HK-2 (cell line): ENCODE data around the gene POLH.
"Not testable (repeated sequence)": the region's sequence is repeated elsewhere in the genome, so short reads cannot be mapped to it uniquely, and the experiment has no call there.

Experiments used
- DNase-seq: peaks from one replicate; pipeline ENCODE4 v3.0.0-alpha.2; 2018; ENCODE audit not compliant: unreplicated experiment

The POLH gene

GRCh38 chr6:43575772-43576551, at the start of gene POLH, which contains the start of gene XPO5:
TSS of gene POLH (plus strand) at chr6:43576185. CDS start at chr6:43582320, 6,135 bp downstream.
TSS of gene XPO5 (minus strand) at chr6:43576038. CDS start at chr6:43575864, 174 bp downstream.
- peak; percentile 93 for DNase-seq

GRCh38 chr6:43532201-43532600, 43.8 kb upstream of the POLH start:
- no peak for DNase-seq

- not testable (repeated sequence) for DNase-seq
Measured at GRCh38 chr6:43538986-43539385, 37.0 kb upstream of the POLH start.

- not testable (repeated sequence) for DNase-seq
Measured at GRCh38 chr6:43539409-43539808, 36.6 kb upstream of the POLH start.

- DNase-seq = no peak
Measured at GRCh38 chr6:43540507-43540906, 35.5 kb upstream of the POLH start.

- no peak for DNase-seq
Measured at GRCh38 chr6:43541774-43542471, 34.1 kb upstream of the POLH start.

- no peak for DNase-seq
Measured at GRCh38 chr6:43544461-43544860, 31.5 kb upstream of the POLH start.

GRCh38 chr6:43547222-43547621, 28.8 kb upstream of the POLH start:
- DNase-seq = no peak

GRCh38 chr6:43557620-43558019, 18.4 kb upstream of the POLH start:
- not testable (repeated sequence) for DNase-seq

- no peak for DNase-seq
Measured at GRCh38 chr6:43559328-43559727, 16.7 kb upstream of the POLH start.

GRCh38 chr6:43570876-43571441, 5.0 kb upstream of the POLH start:
- DNase-seq = peak; percentile 10

- no peak for DNase-seq
Measured at GRCh38 chr6:43572015-43572414, 4.0 kb upstream of the POLH start.

GRCh38 chr6:43575105-43575771, 747 bp upstream of the POLH start:
- peak; percentile 46 for DNase-seq

GRCh38 chr6:43578748-43579147, 2.8 kb downstream of the POLH start:
- no peak for DNase-seq

- DNase-seq = peak; percentile 14
Measured at GRCh38 chr6:43579171-43579570, 3.2 kb downstream of the POLH start.

GRCh38 chr6:43582911-43583310, 6.9 kb downstream of the POLH start:
- DNase-seq = no peak

GRCh38 chr6:43584892-43585570, 9.0 kb downstream of the POLH start:
- no peak for DNase-seq

- DNase-seq = no peak
Measured at GRCh38 chr6:43588194-43588593, 12.2 kb downstream of the POLH start.

GRCh38 chr6:43589564-43589963, 13.6 kb downstream of the POLH start:
- not testable (repeated sequence) for DNase-seq

GRCh38 chr6:43593938-43594337, 18.0 kb downstream of the POLH start:
- no peak for DNase-seq

- DNase-seq = no peak
Measured at GRCh38 chr6:43600595-43600994, 24.6 kb downstream of the POLH start.

GRCh38 chr6:43604174-43604573, 28.2 kb downstream of the POLH start:
- no peak for DNase-seq
